NCI-H226 (cell line): ENCODE data around the gene CUL9.

Source experiments
- DNase-seq: peaks from one replicate; pipeline ENCODE4 v3.0.0-alpha.2; 2015

The CUL9 gene

DNA sequence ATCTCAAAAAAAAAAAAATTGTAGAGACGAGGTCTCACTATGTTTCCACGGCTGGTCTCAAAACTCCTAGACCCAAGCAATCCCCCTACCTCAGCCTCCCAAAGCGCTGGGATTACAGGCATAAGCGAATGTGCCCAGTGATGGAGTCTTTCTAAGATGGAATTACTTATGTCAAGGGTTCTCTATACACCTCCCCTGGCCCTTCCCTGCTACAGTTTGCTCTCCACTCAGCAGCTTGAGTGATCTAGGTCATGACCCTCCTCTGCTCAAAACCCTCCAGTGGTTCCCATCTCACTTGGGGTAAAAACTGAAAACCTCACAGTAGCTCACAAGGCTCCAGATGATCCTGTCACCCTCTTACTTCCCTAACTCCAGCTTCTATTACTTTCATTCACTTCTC, 49.1 kb downstream of the CUL9 start:
- DNase-seq, result no peak

DNA sequence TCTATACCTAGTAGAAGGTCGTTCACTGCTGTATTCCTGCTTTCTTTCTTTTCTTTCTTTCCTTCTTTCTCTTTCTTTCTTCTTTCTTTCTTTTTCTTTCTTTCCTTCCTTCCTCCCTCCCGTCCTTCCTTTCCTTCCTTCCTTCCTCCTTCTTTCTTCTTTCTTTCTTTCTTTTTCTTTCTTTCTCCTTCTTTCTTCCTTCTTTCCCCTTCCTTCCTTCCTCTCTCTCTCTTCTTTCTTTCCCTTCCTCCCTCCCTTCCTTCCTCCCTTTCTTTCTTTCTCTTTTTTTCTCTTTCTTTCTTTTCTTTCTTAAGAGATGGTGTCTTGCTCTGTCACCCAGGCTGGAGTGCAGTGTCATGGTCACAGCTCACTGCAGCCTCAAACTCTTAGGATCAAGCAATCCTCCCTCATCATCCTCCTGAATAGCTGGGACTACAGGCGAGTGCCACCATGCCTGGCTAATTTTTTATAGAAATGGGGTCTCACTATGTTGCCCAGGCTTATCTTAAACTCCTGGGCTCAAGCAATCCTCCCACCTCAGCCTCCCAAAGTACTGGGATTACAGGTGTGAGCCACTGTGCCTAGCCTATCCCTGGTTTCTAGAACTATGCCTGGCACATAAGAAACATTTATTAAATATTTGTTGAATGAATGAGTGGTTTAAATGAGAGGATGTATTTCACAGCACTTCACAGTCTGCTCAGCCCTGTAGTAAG, 49.9 kb downstream of the CUL9 start:
- no peak for DNase-seq

DNA sequence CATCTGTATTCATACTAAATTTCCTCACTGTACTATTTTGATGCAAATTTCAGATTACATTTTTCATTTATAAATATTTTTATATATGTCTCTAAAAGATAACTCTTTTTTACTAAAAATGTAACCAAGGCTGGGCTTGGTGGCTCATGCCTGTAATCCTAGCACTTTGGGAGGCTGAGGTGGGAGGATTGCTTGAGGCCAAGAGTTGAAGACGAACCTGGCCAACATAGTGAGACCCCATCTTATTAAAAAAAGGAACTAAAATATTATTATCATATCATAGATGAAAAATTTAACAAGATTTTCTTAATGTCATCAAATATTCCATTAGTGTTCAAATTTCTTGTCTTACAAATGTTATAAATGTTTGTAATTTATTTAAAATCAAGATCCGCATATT, 53.8 kb downstream of the CUL9 start:
- DNase-seq, result no peak

DNA sequence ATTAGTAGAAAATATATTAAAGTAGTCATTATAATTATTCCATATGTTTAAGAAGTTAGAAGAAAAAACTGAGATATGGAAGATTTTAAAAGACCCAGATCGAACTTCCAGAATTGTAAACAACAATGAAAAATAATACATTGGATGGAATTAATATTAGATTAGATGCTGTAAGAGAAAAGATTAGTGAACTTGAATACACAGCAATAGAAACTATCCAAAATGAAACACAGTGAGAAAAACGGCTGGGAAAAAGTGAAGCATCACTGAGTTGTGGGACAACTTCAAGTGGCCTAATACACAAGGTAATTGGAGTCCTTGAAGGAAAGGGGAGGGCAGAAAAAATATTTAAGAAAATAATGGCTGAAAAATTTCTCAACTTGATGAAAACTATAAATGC, 57.1 kb downstream of the CUL9 start:
- DNase-seq, result no peak

GRCh38 chr6:43240950-43241349, 59.0 kb downstream of the CUL9 start:
- no peak for DNase-seq

DNA sequence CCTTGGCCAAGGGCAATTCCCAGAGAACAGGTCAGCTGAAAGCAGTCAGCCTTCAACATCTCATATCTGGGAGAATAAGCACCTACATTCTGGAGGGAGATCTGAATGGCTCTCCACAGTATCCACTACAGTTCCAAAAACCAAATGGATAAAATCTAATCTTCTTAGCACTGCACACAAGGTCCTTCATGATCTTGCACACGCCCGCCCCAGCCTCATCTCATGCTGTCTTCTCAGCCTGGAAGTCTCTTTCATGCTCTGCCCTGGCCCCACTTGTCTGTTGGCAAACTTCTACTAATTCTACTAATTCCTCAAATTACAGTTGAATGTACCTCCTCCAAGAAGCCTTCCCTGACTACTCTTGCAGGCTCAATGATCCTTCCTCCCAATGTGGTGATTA, 59.5 kb downstream of the CUL9 start:
- no peak for DNase-seq

DNA sequence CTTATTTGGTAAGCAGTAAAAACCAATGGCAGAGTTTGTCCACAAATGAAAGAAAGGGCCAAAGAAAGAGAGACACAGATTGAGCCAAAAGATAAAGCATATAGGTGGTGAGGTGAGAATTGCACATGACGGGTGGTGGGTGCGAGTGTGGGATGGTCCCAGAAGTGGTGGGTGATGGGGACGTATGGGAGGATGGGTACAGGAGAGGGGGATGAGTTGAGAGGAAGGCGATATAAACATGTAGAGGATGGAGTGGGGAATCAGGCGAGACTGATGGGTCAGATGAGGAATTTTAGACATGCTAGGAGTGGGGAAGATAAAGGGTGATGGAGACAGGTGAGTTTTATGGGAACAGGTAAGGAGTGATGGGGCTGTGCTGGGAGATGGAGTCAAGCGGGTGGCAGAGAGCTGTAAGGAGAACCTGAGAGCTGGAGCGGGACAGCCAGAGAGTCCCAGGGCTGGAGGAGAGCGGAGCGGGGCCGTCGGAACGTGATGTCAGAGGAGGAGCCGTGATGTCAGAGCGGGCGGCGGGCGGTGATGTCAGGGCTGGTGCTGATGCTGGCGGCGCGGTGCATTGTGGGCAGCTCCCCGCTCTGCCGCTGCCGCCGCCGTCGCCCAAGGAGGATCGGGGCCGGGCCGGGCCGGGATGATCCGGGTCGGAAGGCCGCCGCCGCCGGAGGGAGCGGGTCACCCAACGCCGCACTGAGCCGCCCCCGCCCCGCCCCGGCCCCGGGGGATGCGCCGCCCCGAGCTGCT, 61.1 kb downstream of the CUL9 start, which contains the start of gene TTBK1:
TTBK1 (plus strand) TSS at position 574 of the 756 bp plus-strand sequence. CDS start 3,180 bp downstream, outside the sequence.
- DNase-seq, result no peak

DNA sequence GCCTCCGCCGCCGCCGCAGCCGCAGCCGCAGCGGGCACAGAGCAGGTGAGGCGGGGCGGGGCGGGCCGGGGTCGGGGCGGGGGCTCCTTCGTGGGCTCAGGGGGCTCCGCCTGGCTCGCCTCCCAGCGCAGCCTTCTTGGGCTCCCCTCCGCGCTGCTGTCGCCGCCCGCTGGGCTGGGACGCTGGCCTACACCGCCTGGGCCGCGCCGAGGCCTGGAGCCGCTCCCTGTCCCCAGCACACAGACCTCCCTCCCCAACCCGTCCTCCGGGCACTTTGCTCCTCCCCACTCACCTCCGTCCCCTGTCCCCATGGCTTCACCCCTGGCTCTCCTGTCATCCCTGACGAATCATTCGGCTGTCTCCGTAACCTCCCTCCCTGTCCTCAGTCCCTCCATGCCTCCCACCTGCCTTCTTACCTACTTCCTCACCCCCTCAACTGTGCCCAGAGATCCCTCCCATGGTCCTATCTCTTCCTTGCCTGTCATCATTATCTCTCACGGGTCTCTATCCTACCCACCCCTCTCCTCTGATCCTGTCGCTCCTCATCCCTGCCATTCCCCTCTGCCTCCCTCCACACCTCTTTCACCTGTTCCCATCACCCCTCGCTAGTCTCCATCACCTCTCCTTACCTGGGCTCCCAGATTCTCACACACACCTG, 61.8 kb downstream of the CUL9 start:
- DNase-seq, result no peak

GRCh38 chr6:43246301-43247113, 64.5 kb downstream of the CUL9 start:
- DNase-seq, result no peak

DNA sequence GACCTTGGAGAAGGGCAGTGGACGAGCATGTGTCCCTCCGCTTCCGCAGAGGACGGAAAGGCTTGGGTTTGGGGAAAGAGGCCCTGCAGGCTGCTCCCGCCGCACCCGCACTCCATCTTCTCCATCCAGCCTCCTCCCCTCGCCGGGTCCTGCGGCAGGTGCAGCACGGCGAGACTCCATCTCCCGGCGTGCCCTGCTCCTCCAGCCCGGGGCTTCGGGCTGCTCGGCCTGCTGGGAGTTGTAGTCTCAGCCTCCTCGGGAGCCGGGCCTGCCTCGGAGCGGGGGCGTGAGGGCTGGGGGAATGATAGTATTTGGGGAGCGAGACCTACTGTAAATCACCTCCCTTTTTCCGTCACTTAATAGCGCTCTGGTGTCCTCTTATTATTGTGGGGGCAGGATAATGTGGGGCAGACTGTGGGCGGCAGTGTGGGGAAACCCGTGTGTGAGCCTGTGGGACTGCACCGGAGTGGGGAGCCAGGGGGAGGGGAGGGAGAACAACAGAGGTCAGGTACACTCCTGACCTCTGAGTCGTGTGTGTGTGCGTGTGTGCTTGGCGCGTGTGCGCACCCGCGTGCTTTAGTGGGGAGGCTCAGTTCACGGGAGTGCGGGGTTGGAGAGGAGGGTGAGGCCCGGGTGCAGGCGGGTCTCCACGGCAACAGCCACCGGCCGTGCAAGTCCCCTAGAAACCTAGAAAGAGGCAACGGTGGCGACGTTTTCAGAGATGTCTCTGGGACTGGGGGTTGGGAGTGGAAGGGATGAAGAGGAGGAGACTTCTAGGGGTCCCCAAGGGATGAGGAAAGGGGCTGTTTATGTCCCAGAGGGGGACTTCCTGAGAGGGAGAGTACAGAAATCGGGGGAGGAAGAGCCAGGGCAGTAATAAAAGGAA, 65.4 kb downstream of the CUL9 start:
- DNase-seq, result peak; percentile 70

DNA sequence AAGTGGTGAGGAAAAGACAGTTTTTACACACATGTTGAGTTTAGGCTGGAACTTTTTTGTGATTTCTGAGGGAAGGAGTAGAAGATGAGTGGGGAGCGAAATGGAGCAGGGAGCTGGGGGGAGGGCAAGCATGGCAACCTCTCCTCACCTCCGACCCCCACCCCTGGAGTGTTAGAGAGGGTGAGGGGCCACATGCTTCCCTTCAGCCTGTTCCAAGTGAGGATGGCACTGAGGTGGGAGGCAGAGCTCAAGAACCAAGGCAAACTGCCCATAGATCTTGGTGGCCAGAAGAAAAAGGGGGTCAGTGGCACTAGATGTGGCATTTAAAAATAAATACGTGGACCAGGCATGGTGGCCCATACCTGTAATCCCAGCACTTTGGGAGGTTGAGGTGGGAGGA, 66.1 kb downstream of the CUL9 start:
- DNase-seq, result no peak

GRCh38 chr6:43248791-43249190, 66.8 kb downstream of the CUL9 start:
- no peak for DNase-seq

DNA sequence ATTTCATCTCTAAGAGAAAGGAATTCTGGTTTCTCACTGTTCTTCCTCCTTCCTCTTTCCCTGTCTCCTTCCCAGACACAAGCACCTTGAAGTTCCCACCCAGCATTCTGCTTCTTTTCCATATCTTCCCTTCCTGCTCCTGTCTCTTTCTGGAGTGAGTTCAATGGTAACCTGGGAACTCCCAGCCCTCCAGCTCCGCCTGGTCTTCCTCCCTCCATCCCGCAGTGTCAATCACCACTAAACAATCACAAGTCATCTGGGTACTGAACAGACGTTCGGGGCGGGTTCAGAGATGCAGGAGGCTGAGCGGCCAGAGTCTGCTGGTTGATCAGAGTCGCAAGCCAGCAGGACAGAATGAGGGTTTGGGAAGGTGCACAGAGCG, 69.0 kb downstream of the CUL9 start:
- DNase-seq, result no peak

GRCh38 chr6:43253401-43253800, 71.4 kb downstream of the CUL9 start:
- no peak for DNase-seq

- DNase-seq, result no peak
Observed at GRCh38 chr6:43254138-43254817, 72.3 kb downstream of the CUL9 start.

DNA sequence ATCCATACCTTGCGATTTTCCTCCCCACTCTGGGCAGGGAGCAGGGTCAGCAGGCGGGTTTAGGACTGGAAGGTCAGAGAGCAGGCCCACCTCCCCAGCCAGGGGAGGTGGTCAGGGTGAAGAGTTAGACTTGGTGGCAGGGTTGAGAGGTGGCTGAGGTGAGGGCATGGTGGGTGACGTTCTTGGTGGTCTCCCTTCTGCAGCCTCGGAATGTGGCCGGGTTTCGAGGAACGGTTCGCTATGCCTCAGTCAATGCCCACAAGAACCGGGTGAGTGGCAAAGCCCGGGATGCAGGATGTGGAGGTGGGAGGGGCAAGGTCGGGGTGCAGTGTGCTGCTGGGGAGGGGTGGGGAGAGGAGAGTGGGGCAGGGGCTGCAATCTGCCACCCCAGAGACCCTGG, 72.8 kb downstream of the CUL9 start:
- no peak for DNase-seq

- no peak for DNase-seq
Observed at GRCh38 chr6:43255408-43256054, 73.5 kb downstream of the CUL9 start.

DNA sequence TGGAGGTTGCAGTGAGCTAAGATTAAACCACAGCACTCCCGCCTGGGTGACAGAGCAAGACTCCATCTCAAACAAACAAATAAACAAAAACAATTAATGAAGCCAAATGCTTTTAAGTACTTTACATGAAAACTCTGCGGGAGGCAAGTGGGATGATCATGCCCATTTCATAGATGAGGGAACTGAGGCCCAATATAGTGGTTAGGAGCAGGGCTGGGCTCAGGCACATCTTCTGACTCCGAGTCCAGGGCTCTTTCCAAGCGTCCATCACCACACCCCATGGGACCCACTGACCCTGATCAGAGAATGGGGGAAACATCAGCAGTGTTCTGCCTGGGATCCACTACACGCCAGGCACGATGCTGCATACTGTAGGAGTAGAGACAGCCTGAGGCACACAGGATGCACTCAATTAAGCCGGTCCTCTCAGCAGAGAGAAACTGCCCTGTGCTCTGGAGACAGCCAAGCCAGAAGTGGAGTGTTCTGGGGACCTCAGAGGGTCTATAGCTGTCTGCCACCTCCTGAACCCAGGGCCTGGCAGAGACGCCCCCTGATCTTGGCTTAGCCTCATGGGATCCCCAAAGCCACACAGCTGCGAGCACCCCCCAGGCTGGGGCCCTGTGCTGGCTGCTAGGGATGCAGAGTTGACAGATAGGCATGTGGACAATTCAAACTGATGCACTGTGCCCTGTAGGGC, 74.8 kb downstream of the CUL9 start:
- DNase-seq, result no peak

DNA sequence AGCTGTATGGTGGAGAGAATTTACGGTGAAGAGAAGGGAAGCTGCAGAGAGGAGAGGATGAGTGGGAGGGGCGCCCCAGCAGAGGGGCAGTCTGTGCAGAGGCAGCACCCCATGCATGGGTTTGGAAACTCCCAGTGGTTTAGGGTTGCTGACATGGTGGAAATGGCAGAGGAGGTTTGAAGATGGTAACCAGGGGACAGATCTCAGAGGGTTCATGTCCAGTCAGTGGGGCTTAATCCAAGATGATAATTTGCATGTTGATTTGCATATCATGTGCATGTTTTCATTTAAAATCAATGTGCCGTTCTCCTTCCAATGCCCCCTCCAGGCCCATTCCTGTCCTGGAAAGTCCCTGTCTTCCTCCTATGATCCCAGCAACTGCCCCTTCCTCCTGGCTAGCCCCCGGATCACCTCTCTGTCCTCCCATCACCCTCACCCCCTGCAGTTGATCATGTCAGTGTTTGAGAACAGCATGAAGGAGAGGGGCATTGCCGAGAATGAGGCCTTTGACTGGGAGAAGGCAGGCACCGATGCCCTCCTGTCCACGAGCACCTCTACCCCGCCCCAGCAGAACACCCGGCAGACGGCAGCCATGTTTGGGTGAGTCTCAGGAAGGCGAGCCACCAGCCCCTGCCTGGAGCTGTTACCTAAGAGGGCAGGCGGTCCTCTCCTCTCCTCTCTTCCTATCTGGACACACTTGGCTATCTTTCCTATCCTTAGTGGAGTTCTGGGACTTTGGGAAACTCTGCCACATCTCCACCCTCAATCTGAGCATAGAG, 75.6 kb downstream of the CUL9 start:
- no peak for DNase-seq
